GM19025 (cell line): Measurements from ENCODE around the gene ZFPL1.
"Not testable (repeated sequence)": the region's sequence is repeated elsewhere in the genome, so short reads cannot be mapped to it uniquely, and the experiment has no call there.

Experiments used
- ATAC-seq: cut with Tn5 transposase; IDR thresholded peaks from one replicate; pipeline ENCODE4 v1.9.1; 2021; ENCODE audit warnings: mild to moderate bottlenecking, low read depth, moderate library complexity; ENCODE audit not compliant: unreplicated experiment

ZFPL1 gene

DNA sequence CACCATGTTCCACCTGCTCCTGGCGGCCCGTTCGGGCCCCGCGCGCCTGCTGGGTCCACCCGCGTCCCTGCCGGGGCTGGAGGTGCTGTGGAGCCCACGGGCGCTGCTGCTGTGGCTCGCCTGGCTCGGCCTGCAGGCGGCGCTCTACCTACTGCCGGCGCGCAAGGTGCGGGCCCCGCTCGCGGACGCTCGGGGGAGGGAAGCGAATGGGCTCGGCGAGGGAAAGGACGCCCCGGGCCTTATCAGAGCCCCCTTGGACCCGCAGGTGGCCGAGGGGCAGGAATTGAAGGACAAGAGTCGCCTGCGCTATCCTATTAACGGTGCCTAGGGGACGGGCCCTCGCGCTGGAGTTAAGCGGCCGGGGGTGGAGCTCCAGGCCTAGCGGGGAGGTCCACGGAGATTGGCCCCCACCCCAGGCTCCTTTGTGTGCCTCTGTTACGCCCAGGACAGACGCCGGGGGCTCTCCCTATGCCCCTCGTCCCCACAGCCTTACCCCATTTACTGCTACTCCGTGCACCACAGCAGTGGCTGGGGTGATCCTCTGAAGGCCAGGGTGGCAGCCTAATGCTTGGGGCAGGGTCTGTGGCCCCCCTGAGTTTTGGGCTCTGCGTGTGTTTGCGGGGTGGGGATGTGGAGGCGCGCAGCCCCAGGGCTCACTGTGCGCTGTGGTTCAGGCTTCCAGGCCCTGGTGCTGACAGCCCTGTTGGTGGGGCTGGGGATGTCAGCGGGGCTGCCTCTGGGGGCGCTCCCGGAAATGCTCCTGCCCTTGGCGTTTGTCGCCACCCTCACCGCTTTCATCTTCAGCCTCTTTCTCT lies 28.7 kb downstream of the ZFPL1 start:
- no peak for ATAC-seq

DNA sequence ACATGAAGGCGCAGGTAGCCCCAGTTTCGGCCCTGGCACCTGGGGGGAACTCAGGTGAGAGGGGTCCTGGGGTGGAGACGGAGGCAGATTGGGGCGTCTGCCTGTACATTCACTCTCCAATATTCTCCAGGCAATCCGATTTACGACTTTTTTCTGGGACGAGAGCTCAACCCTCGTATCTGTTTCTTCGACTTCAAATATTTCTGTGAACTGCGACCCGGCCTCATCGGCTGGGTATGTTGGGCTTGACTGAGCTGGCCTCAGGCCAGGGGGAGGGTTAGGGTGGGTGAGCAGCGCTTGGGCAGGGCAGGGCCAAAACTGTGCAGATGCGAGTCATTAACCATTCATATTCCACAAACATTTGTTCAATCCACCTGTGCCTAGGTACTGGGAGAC lies 29.3 kb downstream of the ZFPL1 start:
- ATAC-seq, result no peak

DNA sequence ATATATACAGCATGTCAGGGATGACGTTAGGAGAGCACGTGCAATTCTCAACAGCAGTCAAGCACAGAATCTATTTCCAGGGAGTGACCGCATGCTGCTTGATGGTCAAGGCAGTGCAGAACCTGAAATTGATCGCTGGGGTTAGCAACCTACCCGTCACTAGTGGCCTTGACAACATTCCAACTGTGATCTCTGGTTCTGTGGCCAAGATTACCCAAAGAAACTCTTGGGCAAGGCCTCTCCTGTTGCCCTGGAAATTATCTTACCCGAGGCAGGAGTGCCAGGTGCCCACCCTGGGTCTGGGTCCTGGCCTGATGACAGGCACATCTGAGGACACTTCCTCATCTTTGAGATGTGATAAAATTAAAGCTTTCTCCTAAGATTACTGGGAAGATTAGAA lies 29.8 kb downstream of the ZFPL1 start:
- no peak for ATAC-seq

DNA sequence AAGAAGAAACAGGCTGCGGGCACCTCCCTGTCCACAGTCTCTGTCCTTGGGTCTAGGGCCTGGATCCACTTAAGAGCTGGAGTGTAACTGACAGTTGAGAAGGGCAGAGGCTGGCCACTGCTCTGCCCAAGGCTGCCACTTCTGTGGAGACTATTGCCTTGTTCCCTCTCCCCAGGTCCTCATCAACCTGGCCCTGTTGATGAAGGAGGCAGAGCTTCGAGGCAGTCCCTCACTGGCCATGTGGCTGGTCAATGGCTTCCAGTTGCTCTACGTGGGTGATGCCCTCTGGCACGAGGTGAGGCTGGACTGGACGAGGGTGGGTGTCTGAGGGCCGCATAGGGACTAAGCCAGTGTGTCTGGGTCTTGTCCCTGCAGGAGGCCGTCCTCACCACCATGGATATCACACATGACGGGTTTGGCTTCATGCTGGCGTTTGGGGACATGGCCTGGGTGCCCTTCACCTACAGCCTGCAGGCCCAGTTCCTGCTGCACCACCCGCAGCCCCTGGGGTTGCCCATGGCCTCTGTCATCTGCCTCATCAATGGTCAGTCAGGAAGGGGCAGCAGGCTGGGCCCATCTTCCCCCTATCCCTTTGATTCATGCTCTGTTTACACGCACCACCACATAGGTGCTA lies 30.6 kb downstream of the ZFPL1 start:
- no peak for ATAC-seq

DNA sequence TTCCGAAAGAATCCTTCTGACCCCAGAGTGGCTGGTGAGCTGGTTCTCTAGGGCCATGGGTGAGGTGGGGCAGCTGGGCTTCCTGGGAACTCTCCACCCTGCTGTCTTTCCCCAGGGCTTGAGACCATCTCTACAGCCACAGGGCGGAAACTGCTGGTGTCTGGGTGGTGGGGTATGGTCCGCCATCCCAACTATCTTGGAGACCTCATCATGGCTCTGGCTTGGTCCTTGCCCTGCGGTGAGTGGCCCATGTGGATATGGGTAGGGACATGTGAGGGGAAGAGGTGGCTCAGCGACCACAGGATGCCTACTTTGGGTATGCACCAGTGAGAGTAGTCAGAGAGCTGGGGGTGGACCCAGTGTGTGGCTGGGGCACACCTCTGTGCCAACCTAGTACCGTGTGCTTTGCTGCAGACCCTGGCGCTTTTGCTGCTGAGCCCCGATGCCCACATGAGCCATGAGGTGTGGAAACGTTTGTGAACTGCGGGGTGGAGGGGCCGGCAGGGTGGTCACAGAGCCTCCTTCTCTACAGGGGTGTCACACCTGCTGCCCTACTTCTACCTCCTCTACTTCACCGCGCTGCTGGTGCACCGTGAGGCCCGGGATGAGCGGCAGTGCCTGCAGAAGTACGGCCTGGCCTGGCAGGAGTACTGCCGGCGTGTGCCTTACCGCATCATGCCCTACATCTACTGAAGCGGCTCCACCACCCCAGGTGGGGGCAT lies 31.5 kb downstream of the ZFPL1 start:
- no peak for ATAC-seq

DNA sequence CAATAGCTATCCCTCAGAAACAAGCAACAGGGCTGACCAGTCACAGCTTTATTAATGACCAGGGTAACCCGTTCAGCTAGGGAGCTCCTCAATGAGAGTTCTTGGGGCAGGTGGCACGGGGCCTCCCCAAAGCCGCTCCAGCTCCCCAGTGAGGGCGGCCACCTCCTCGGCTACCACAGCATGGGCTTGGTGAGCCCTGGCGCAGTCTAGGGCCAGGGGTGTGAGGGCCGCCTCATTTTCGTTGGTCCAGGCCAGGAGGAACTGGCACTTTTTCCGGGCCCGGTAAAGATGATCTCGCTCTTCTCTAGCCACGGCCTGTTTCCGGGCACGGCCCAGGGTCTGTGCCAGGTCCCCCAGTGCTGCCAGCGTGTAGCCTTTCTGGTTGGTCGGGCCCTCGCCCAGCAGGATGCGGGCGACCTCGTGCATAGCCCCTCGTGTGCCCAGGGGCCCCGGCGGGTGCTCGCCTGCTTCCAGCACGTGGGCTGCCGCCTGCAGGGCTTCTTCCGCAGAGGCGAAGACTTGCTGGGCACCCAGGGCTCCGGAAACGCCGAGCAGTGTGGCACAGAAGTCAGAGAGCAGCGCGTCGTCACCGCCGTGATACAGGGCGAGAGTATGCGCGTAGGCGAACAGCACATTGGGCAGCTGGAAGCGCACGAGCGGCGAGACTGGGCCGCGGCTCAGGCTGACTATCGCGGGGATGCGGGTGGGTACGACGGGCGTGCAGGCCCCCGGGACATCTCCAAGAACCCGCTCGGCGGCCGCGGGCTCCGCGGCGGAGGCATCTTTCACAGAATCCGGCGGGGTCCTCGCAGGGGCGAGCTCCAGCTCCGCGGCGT lies 32.6 kb downstream of the ZFPL1 start:
- ATAC-seq, result no peak

DNA sequence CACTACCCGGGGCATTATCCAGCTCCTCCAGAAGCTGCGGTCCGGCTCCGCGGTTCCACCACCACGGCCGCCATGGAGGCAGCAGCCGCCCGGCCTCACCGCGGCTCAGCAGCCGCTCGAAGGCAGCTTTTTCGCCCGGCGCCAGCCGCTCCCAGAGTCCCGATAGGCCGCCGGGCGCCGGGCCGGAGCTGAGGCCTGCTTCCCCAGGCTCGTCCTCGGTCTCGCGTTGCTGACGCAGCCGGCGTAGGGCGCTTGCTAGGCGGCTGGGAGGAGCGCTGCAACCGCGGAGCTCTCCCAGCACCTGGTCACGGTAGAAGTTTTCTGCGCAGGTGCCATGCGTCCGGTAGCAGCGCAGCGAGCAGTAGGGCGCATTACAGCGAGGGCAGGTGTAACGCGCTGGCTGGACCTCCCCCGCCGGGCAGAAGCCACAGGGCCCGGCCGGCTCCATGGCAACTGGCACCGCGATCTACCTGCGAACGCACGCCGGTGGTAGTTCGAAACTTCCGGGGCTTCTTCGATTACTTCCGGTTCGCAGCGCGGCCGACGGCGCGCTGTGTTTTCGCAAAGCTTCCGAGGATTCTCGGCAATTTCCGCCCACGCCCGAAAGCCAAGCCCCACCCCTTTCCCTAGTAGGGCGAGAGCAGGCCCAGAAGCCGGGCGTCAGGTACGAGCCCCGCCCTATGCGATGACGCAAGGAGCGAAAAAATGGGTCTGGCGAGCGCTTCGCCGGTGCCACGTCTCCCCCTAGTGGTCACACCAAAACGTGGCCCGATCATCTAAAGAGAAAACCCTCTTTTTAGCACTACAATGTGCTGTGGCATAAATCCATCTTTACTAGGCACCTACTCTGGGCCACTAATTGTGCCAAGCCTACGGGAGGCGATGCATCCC lies 33.4 kb downstream of the ZFPL1 start, which contains the start of gene ZNHIT2:
Gene ZNHIT2, minus strand, starts transcription at position 496 of the 891 bp plus-strand sequence. Its CDS starts 48 bp downstream, at position 448.
- peak; percentile 51 for ATAC-seq

DNA sequence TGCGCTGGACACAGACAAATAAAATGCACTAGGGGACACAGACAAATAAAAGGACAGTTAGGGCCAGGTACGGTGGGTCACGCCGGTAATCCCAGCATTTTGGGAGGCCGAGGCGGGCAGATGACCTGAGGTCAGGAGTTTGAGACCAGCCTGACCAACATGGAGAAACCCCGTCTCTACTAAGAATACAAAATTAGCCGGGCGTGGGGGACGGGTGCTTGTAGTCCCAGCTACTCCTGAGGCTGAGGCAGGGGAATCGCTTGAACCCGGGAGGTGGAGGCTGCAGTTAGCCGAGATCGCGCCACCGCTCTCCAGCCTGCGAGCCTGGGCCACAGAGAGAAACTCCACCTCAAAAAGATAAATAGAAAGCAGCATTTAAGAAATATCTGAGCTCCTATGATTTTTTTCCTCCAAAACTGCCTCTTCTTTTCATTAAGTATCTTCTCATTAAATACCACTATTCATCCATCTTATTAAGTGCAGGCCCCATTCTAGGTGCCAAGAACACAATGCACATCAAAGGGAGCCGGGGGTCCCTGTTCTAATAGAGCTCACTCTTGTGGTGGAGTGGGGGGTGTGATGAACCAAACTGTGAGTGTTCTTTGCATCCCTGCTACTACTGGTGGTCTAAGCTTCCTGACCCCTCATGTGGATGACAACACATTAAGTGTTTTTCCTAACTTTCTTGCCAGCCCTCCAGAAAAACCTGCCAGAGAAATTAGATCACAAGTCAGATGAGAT lies 34.2 kb downstream of the ZFPL1 start:
- ATAC-seq, result no peak

DNA sequence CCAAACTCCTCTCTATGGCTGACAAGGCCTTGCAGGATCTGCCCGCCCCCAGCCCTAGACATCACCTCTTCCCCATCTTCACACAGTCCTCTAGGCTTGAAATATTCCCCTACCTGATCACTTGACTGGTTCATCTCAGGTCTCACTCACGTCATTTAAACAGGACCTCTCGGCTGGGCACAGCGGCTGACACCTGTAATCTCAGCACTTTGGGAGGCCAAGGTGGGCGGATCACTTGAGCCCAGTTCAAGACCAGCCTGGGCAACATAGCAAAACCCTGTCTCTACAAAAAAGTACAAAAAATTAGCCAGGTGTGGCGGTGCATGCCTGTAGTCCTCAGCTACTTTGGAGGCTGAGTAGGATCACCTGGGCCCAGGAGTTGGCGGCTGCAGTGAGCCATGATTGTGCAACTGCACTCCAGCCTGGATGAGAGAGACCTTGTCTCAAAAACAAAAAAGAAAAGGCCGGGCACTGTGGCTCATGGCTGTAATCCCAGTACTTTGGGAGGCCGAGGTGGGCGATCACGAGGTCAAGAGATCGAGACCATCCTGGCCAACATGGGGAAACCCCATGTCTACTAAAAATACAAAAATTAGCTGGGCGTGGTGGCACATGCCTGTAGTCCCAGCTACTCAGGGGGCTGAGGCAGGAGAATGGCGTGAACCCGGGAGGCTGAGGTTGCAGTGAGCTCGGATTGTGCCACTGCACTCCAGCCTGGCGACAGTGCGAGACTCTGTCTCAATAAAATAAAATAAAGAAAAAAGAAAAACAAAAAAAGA lies 35.1 kb downstream of the ZFPL1 start:
- not testable (repeated sequence) for ATAC-seq

DNA sequence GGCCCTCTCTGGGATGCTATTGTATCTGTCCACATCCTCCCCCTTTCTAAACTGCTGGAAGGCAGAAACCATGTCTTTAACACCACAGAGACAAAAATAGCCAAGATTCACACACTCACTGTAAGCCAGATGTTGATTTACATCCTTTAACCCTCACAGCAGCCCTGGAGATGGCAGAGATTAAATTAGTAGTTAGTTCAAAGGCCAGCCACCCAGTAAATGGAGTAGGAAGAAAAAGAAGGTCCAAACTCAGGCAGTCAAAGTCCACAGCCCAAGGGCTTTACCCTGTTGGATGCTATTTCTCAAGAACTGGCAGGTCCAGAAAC lies 35.6 kb downstream of the ZFPL1 start:
- ATAC-seq, result no peak

DNA sequence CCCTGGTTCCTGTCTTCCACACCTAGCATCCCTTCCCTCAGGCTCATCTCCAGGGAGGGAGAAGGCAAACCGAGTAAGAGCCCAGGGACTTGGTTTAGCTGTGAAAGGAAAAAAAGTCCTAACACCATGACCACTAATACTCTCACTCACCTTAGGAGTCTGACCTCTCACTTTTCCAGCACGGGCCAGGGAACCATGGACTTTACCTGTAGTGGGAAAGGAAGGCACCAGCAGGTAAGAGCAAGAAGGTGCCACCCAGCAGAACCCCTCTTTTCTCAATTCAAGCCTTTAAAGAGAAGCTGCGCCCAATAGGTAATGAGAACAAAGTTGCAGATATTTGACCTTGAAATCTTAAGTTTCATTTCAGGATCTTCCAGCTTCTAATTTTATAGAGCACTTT lies 36.8 kb downstream of the ZFPL1 start:
- no peak for ATAC-seq

DNA sequence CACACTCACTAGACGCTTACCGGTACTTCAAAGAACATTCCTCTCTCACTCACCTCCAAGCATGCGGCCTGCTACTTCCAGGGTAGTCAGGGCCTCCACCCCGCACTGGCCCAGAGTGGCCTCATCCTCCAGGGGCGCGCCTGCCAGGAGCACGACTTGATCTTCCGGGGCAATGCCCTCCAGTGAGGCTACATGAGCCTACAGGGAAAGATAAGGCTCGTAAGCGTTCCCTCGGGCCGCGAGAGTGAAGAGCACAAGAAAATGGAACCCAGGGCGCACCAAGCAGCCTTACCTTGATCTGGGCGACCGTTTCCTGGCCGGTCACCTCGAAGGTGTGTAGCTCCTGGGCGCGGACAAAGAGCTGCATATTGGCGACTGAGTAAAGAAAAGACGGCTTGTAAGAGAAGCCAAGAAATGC lies 37.4 kb downstream of the ZFPL1 start:
- no peak for ATAC-seq

DNA sequence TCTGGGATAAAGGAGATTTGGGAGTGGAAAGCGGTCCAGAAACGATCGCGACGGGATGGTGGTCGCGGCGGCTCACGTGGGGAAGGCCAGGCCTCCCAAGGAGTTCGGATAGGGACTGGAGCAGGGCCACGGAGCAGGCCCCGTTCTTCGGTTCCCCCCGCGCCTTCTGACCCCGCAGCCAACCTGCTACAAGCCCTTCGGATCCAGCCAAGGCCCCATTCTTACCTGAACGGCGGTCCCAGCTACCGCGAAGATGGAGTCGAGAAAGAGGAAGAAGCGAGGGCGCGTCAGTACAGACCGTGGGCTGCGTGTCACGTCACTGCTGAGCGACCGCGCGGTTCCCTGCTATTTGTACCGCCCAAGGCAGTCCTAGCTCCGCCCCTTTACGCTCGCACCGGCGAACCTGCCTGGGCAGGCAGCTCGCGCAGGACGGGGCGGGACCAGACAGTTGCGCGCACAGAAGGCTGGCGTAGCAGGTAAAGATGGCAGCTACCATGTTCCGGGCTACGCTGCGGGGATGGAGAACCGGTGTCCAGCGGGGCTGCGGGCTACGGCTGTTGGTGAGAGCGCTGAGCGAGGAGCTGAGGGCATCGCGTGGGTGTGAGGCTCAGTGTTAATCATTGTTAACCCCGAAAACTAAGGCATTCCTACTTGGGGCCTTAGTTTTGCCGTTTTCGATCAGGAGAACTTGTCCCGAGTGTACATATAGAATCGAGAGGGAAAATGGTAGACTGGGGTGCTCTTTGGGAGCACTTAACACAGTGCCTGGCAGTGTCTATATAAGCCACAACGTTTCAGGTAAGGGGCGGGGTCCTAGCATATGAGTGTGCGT lies 38.1 kb downstream of the ZFPL1 start, which contains the start of the genes FAU and MRPL49:
Gene FAU, minus strand, starts transcription at position 270 of the 832 bp plus-strand sequence. CDS start 321 bp downstream, outside the sequence.
Gene MRPL49, plus strand, starts transcription at position 457 of the 832 bp plus-strand sequence. Its CDS starts 26 bp downstream, at position 483.
- ATAC-seq, result peak; percentile 73

DNA sequence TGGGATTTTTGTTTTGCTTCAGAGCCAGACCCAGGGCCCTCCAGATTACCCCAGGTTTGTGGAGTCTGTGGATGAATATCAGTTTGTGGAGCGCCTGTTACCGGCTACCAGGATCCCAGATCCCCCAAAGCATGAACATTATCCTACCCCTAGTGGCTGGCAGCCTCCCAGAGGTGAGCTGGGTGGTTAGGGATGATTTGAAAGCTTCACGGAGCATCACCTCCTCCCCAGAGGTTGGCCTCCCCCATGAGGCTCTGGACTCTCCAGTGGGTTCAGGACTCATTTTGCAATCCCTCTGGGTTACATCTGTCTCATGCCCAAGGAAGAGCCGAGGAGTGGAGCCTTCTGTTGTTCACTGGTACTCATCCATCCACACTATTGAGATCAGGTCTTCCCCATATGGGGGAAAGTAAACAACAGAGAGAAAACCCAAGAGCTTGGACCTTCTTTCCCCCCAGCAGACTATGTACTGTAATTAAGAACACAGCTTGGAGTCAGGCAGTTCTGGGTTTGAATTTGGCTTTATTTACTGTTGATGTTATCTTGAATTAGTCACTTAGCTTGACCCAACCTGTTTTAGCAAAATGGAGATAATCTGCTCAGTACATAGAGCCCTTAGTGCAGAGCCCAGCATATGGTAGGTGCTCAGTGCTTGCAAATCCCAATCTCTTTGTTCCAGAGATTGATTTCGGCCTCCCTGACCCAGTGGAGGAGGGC lies 40.6 kb downstream of the ZFPL1 start:
- no peak for ATAC-seq

DNA sequence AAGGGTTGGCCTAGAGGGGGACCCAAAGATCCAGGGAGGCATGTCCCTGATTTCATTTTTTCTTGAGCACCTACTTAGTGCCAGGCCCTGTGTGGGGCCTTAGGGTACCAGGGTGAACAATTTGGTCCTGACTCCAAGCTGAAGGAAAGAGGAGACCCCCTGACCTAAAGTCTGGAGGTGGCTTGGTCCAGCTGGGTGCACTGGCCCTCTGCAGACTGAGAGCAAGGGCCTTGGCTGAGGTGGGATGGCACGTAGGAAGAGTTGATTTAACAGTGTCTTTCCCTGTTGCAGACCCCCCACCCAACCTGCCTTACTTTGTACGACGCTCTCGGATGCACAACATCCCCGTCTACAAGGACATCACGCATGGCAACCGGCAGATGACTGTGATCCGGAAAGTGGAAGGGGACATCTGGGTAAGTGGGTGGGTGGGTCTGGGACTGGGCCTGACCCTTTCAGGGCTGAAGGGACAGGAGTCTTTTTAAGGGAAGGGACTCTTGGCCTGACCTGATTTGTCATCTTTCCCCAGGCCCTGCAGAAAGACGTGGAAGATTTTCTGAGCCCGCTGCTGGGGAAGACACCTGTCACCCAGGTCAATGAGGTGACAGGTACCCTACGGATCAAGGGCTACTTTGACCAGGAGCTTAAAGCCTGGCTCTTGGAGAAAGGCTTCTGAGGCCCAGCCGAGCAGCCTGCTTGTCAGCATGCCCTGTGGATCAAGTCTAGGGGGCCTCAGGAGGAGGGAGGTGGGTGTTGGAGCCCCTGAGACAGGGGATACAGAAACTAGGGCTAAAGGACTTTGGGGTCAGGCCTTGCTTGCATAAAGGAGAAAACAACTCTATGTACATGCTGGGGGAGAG lies 41.4 kb downstream of the ZFPL1 start:
- ATAC-seq, result no peak
